Activated CD4-positive, alpha-beta memory T cell treated with anti-CD3 and anti-CD28 coated beads, Interleukin-2, amount 10 ng/mL, durations not matched to agents 7 days and 5 days (primary cell): Measurements from ENCODE around the gene MRPS31. TPM values are rescaled to one million over a fixed set of nuclear protein-coding genes. Genes with fewer than 3 reads are reported as not detected.
"Not testable (repeated sequence)": the region's sequence is repeated elsewhere in the genome, so short reads cannot be mapped to it uniquely, and the experiment has no call there.

Experiments
- CTCF ChIA-PET: fragments of 350-600 bp; sonication (Branson Sonifier 250); formaldehyde crosslinking; loops from one replicate; lab custom pipeline; 2021; ENCODE audit warnings: antibody characterized with exemption, inconsistent platforms; lab: Charles Lee
- POLR2A ChIA-PET: fragments of 350-600 bp; sonication (Branson Sonifier 250); formaldehyde crosslinking; loops from one replicate; lab custom pipeline; 2021; ENCODE audit warnings: antibody characterized with exemption; lab: Charles Lee
- DNase-seq: peaks from one replicate; pipeline ENCODE4 v3.0.0-alpha.2; 2020
- H3K27ac Mint-ChIP-seq: one replicate; pipeline ENCODE4 v1.8.0; 2021; ENCODE audit warnings: mild to moderate bottlenecking, mixed read lengths
- H3K27me3 Mint-ChIP-seq: one replicate; pipeline ENCODE4 v1.8.0; 2021; ENCODE audit warnings: mixed read lengths
- H3K36me3 Mint-ChIP-seq: one replicate; pipeline ENCODE4 v1.8.0; 2021; ENCODE audit warnings: low read depth, mixed read lengths
- H3K4me1 Mint-ChIP-seq: one replicate; pipeline ENCODE4 v1.8.0; 2021; ENCODE audit warnings: mixed read lengths
- H3K4me3 Mint-ChIP-seq: one replicate; pipeline ENCODE4 v1.8.0; 2021; ENCODE audit warnings: mild to moderate bottlenecking, mixed read lengths
- H3K9me3 Mint-ChIP-seq: one replicate; pipeline ENCODE4 v1.8.0; 2021; ENCODE audit warnings: mixed read lengths
- total RNA-seq, 2 experiments: library from RNA; stranded (reverse); gene quantifications; one replicate each; pipeline ENCODE4 v1.2.3, GENCODE V29; 2021

The MRPS31 gene
- total RNA-seq, 2 experiments from 2014 or later = 31.5 to 34.0 TPM

GRCh38 chr13:40800559-40800958, 29.6 kb upstream of the MRPS31 start:
- Mint-ChIP-seq H3K4me1 (peaks cover 14% of the 10 kb centered on the region), H3K9me3 (no peaks in the 10 kb centered on the region), H3K27me3 (no peaks in the 10 kb centered on the region), H3K4me3 (no peak overlapping the region), H3K27ac (no peak overlapping the region), H3K36me3 (peaks cover 14% of the 10 kb centered on the region)
- POLR2A ChIA-PET = no interaction called here
- DNase-seq = no peak
- CTCF ChIA-PET = interaction anchor here (1.2 kb wide), 1 partner anchor 13 kb away, joined by 4 read pairs; no protein-coding TSS in a partner anchor

- no peak overlapping the region for H3K4me3 Mint-ChIP-seq
- no peak overlapping the region for H3K27ac Mint-ChIP-seq
- ChIA-PET CTCF (no interaction called here), POLR2A (interaction anchor here (0.9 to 1.2 kb wide), 2 partner anchors 11 to 122 kb away, joined by 3 read pairs; no protein-coding TSS in a partner anchor)
- no peaks in the 10 kb centered on the region for H3K9me3 Mint-ChIP-seq
- H3K36me3 Mint-ChIP-seq = peaks cover 14% of the 10 kb centered on the region
- no peak for DNase-seq
- peaks cover 14% of the 10 kb centered on the region for H3K4me1 Mint-ChIP-seq
- H3K27me3 Mint-ChIP-seq = no peaks in the 10 kb centered on the region
These were observed 28.5 kb upstream of the MRPS31 start for GRCh38 chr13:40799508-40799907.

GRCh38 chr13:40798380-40798779, 27.4 kb upstream of the MRPS31 start:
- Mint-ChIP-seq H3K4me1 (peaks cover 14% of the 10 kb centered on the region), H3K4me3 (peak overlapping the region; percentile 24), H3K27ac (peak overlapping the region; percentile 74), H3K36me3 (peaks cover 11% of the 10 kb centered on the region), H3K27me3 (no peaks in the 10 kb centered on the region), H3K9me3 (no peaks in the 10 kb centered on the region)
- peak; percentile 20 for DNase-seq
- ChIA-PET CTCF (interaction anchor here (1.0 kb wide), 1 partner anchor 21 kb away, joined by 3 read pairs; no protein-coding TSS in a partner anchor), POLR2A (interaction anchor here (1.1 to 2.0 kb wide), 3 partner anchors 9 to 123 kb away, joined by 3 to 8 read pairs (median 3); partner anchors contain the start of gene SLC25A15)

- H3K27me3 Mint-ChIP-seq = no peaks in the 10 kb centered on the region
- no peak for DNase-seq
- no peak overlapping the region for H3K4me3 Mint-ChIP-seq
- no peaks in the 10 kb centered on the region for H3K9me3 Mint-ChIP-seq
- H3K4me1 Mint-ChIP-seq = peaks cover 19% of the 10 kb centered on the region
- no peak overlapping the region for H3K27ac Mint-ChIP-seq
- ChIA-PET POLR2A (no interaction called here), CTCF (interaction anchor here (1.0 kb wide), 1 partner anchor 20 kb away, joined by 3 read pairs; no protein-coding TSS in a partner anchor)
- H3K36me3 Mint-ChIP-seq = peaks cover 11% of the 10 kb centered on the region
These were observed 25.7 kb upstream of the MRPS31 start for GRCh38 chr13:40796649-40797048.

GRCh38 chr13:40794414-40795368, 23.7 kb upstream of the MRPS31 start:
- no peak for DNase-seq
- Mint-ChIP-seq H3K27me3 (no peaks in the 10 kb centered on the region), H3K9me3 (no peaks in the 10 kb centered on the region), H3K36me3 (peaks cover 11% of the 10 kb centered on the region), H3K4me3 (no peak overlapping the region), H3K27ac (no peak overlapping the region), H3K4me1 (peaks cover 23% of the 10 kb centered on the region)
- CTCF ChIA-PET = no interaction called here
- POLR2A ChIA-PET = no interaction called here

GRCh38 chr13:40793339-40793738, 22.3 kb upstream of the MRPS31 start:
- Mint-ChIP-seq H3K4me3 (no peak overlapping the region), H3K9me3 (no peaks in the 10 kb centered on the region), H3K27ac (no peak overlapping the region), H3K36me3 (peaks cover 3% of the 10 kb centered on the region), H3K27me3 (no peaks in the 10 kb centered on the region), H3K4me1 (peaks cover 18% of the 10 kb centered on the region)
- POLR2A ChIA-PET = no interaction called here
- no peak for DNase-seq
- CTCF ChIA-PET = interaction anchor here (0.6 kb wide), 1 partner anchor 272 kb away, joined by 3 read pairs; no protein-coding TSS in a partner anchor

- ChIA-PET CTCF (no interaction called here), POLR2A (no interaction called here)
These were observed 21.5 kb upstream of the MRPS31 start for GRCh38 chr13:40792284-40793051.

GRCh38 chr13:40790154-40790616, 19.2 kb upstream of the MRPS31 start:
- Mint-ChIP-seq H3K4me1 (peaks cover 36% of the 10 kb centered on the region), H3K36me3 (no peaks in the 10 kb centered on the region), H3K4me3 (peak overlapping the region; percentile 67), H3K27ac (peak overlapping the region; percentile 26), H3K9me3 (no peaks in the 10 kb centered on the region), H3K27me3 (no peaks in the 10 kb centered on the region)
- CTCF ChIA-PET = interaction anchor here (2.8 kb wide), 1 partner anchor 13 kb away, joined by 29 read pairs; no protein-coding TSS in a partner anchor
- POLR2A ChIA-PET = interaction anchor here (0.9 to 3.9 kb wide), 5 partner anchors 8 to 401 kb away, joined by 3 to 26 read pairs (median 8); no protein-coding TSS in a partner anchor
- no peak for DNase-seq

More at GRCh38 chr13:40792284-40793051, 21.5 kb upstream of the MRPS31 start:
- H3K27ac Mint-ChIP-seq = no peak overlapping the region
- H3K27me3 Mint-ChIP-seq = no peaks in the 10 kb centered on the region
- H3K4me1 Mint-ChIP-seq = peaks cover 21% of the 10 kb centered on the region
- no peak for DNase-seq
- H3K36me3 Mint-ChIP-seq = peaks cover 3% of the 10 kb centered on the region
- H3K4me3 Mint-ChIP-seq = no peak overlapping the region
- H3K9me3 Mint-ChIP-seq = no peaks in the 10 kb centered on the region

- Mint-ChIP-seq H3K4me3 (peak within 1 kb of the TSS; percentile 75), H3K9me3 (no peaks in the 10 kb centered on the region), H3K27me3 (no peaks in the 10 kb centered on the region), H3K36me3 (no peaks in the 10 kb centered on the region), H3K27ac (peak within 1 kb of the TSS; percentile 68), H3K4me1 (peaks cover 36% of the 10 kb centered on the region)
- POLR2A ChIA-PET = interaction anchor here (0.9 to 3.9 kb wide), 12 partner anchors 9 to 523 kb away, joined by 3 to 26 read pairs (median 3); partner anchors contain the start of gene KBTBD7
- CTCF ChIA-PET = interaction anchor here (0.9 to 2.8 kb wide), 3 partner anchors 9 to 132 kb away, joined by 3 to 29 read pairs (median 6); no protein-coding TSS in a partner anchor
- DNase-seq = peak; percentile 76
These were observed 18.5 kb upstream of the MRPS31 start, which contains the start of gene SLC25A15 for GRCh38 chr13:40789275-40790153. Gene SLC25A15, plus strand, starts transcription at chr13:40789611. Its CDS starts 3,616 bp downstream, at chr13:40793227.

- not testable (repeated sequence) for H3K36me3 Mint-ChIP-seq, H3K27me3 Mint-ChIP-seq, H3K9me3 Mint-ChIP-seq
- peaks cover 36% of the 10 kb centered on the region for H3K4me1 Mint-ChIP-seq
- peak overlapping the region; percentile 75 for H3K4me3 Mint-ChIP-seq
- peak overlapping the region; percentile 68 for H3K27ac Mint-ChIP-seq
- ChIA-PET CTCF (interaction anchor here (0.9 to 2.8 kb wide), 3 partner anchors 9 to 133 kb away, joined by 3 to 29 read pairs (median 6); no protein-coding TSS in a partner anchor), POLR2A (interaction anchor here (0.6 to 3.9 kb wide), 12 partner anchors 9 to 524 kb away, joined by 3 to 26 read pairs (median 4); partner anchors contain the start of gene KBTBD7)
- DNase-seq = peak; percentile 18
These were observed 17.7 kb upstream of the MRPS31 start for GRCh38 chr13:40788540-40789274.

- peak; percentile 20 for DNase-seq
- Mint-ChIP-seq H3K9me3 (no peaks in the 10 kb centered on the region), H3K4me1 (peaks cover 31% of the 10 kb centered on the region), H3K4me3 (peak overlapping the region; percentile 38), H3K27me3 (no peaks in the 10 kb centered on the region), H3K36me3 (no peaks in the 10 kb centered on the region), H3K27ac (peak overlapping the region; percentile 73)
- CTCF ChIA-PET = interaction anchor here (0.7 to 1.8 kb wide), 3 partner anchors 10 to 102 kb away, joined by 3 to 19 read pairs (median 5); no protein-coding TSS in a partner anchor
- POLR2A ChIA-PET = interaction anchor here (0.7 to 3.9 kb wide), 5 partner anchors 8 to 274 kb away, joined by 3 to 26 read pairs (median 3); partner anchors contain the start of gene WBP4
These were observed 16.1 kb upstream of the MRPS31 start for GRCh38 chr13:40787062-40787461.
